NCI-H524 (cell line): ENCODE data around the gene CUX1.
"Not testable (repeated sequence)": the region's sequence is repeated elsewhere in the genome, so short reads cannot be mapped to it uniquely, and the experiment has no call there.

Experiments
- DNase-seq, 2 experiments: peaks; one replicate each; lab custom pipeline; 2025; lab: John Stamatoyannopoulos, UW

CUX1 gene

GRCh38 chr7:102288285-102288930 lies 471.0 kb downstream of the CUX1 start:
- DNase-seq = peak in 1 of 2 experiments; percentile 12

GRCh38 chr7:102289057-102289456 lies 471.6 kb downstream of the CUX1 start:
- DNase-seq = no peak

- DNase-seq = no peak
These were observed 473.9 kb downstream of the CUX1 start for GRCh38 chr7:102291056-102291915.

GRCh38 chr7:102291916-102292267 lies 474.5 kb downstream of the CUX1 start:
- no peak for DNase-seq

DNA sequence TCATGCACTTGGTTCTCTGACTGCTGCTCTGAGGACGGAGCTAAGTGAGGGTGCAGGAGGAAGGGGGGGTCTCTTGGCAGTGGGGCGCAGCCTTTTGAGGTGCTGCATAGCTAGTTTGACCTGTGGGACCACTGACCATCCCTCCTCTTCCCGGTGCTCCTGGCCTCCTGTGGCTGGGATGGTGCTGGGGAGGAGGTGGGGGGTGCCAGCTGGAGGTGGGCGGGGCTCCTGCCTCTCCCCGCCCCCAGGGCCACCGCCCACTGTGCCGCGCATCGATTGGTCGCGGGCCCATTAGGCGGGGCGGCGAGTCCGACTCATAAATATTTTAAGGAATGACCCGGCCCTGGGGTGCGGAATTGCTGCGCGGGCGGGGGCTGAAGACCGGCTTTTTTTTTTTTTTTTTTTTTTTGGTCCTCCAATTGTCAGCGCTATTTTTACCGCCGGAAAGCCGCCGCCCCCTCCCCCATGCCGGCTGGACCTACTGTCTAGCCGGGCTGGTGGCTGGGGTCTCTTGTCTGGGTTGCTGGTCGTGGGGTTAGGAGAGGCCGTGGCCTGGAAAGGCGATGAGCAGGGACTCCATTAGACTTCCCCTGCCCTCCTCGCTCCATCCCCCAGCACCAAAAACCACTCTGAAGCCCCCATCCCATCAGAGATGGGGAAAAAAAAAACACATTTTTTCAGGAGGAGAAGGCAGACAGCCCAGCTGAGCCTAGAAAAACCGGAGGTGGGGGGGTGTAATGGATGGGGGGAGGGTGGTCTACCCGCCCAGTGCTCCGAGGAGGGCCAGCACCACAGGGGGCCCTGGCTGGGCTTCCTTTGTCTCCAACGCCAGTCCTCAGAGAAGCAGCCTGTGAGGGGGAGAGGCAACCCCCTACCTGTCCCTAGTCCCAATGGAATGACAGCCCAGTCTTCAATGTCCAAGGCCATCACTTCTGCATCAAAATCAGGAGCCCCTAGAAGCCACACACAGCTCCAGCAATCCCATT lies 475.7 kb downstream of the CUX1 start:
- DNase-seq = no peak

DNA sequence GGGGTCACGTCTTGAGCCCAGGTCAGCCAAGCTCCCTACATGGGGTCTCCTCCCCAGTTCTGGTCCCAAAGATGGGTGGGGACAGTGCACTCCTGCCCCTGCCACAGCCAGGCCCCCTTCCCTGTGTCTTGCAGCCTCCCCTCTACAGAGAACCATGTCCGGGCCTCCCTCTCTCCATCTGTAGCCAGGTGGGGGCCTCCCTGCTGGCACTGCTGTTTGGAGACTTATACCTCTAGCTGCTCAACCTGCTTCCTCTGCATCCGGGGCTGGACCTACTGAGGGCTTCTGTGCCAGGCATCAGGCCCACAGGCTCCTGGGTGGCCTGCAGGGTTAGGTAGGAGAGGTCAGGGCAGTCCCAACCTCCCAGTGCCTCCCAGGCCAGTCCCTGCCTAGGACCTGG lies 477.2 kb downstream of the CUX1 start:
- DNase-seq = no peak

GRCh38 chr7:102295346-102296178 lies 478.1 kb downstream of the CUX1 start:
- no peak for DNase-seq

GRCh38 chr7:102296179-102296438 lies 478.7 kb downstream of the CUX1 start:
- DNase-seq = no peak

DNA sequence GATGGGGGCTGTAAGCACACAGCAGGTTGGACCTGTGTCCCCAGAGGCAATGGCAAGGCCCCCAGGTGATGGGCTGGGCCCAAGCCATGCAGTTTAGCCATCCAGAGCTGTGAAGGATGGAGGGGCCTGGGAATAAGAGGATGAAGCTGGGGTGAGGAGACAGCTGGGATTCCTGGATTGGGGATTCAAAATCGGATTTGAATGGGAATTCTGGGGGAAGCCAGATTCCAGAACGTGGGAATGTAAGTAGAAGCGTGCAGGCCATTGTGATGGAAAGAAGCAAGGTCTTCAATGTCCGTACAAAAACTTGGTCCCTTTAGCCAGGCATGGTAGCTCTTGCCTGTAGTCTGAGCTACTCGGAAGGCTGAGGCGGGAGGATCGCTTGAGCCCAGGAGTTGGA lies 479.1 kb downstream of the CUX1 start:
- no peak for DNase-seq

GRCh38 chr7:102297487-102298218 lies 480.2 kb downstream of the CUX1 start:
- no peak for DNase-seq

GRCh38 chr7:102300643-102301221 lies 483.3 kb downstream of the CUX1 start:
- DNase-seq = no peak

DNA sequence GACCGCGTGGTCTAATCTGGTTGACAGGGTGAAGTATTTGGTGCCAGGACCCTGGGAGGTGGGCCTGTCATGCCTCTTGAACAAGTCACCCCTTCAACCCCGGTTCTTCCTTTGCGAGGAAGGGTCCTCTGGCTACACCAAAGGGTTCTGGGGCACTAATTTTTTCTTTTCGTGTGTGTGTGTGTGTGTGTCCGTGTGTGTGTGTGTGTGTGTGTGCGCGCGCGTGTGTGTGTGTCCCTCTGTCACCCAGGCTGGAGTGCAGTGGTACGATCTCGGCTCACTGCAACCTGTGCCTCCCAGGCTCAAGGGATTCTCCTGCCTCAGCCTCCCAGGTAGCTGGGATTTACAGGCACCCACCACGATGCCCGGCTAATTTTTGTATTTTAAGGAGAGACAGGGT lies 483.9 kb downstream of the CUX1 start:
- not testable (repeated sequence) for DNase-seq

DNA sequence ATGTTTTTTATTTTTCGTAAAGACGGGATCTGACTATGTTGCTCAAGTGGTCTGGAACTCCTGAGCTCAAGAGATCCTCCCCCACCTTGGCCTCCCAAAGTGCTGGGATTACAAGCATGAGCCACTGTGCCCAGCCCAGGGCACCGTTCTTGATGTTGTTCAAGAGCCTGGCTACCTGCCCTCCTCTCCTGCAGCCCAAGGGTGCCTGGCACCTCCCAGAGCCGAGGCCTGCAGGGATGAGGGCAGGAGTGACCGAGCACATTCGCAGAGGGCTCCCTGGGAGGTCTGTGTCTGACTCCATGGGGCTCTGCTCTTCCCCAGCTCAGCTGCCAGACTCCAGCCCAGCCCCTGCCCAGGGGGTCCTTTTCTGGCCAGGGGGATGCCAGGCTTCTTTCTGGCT lies 484.6 kb downstream of the CUX1 start:
- no peak for DNase-seq

- peak; percentile 81 to 88 for DNase-seq
These were observed 486.4 kb downstream of the CUX1 start for GRCh38 chr7:102303669-102304422.

GRCh38 chr7:102304668-102305067 lies 487.2 kb downstream of the CUX1 start:
- peak in 1 of 2 experiments; percentile 16 for DNase-seq

- no peak for DNase-seq
These were observed 488.2 kb downstream of the CUX1 start for GRCh38 chr7:102305414-102306268.

DNA sequence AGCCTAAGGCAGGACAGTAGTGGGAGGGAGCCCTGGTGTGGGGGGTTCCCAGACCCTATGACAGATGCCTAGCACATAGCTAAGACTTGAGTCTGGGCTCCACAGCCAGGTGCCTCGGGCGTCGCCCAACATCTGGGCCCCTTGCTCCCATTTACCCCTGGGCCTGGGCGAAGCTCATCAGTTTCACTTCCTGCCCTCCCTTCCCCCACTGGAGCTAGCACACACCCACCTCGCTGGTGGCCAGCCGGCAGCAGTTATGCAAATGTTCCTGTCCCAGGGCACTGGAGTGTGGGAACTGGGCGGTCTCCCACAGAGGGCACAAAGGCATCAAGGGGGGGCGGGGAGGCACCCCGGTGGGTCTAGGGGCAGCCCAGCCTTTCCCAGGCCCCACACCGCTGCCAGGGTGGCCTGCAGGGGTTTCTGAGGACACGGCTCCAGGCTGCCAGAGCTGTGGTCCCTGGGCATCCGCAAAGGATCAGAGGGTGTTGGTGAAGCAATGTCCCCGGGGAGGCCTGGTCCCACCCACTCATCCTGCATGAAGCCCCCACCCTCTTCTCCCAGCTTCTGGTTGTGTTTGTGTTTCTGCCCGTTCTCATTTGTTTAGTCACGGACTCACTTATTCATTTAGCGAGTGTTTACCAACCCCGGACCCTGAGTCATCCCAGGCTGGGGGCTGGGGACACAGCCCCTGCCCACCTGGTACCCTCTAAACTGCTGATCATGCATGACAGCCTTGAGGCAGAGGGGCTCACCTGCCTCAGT lies 489.7 kb downstream of the CUX1 start:
- DNase-seq = no peak

- peak; percentile 85 to 95 for DNase-seq
These were observed 493.0 kb downstream of the CUX1 start for GRCh38 chr7:102310414-102310815.
